ENCODE data around the gene ZNF583.

Gene ZNF583

DNA sequence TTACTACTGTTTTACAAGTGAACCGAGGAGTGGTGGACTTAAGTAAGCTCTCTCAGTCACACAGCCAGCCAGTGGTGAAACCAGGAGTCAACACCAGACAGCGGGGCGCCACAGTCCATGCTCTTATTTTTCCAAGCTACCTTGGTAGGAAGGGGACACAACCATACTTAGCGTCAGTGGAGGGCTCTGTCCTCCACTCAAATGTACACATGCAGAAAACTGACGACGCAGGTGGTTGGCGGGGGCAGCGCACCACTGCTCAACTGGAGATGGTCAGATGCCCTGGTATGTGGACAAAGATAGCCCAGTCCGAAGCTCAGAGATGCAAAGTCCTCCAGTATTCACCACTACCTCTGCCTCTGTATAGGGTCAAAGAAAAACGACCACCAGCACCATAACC lies 72.0 kb downstream of the ZNF583 start:
- DNase-seq, result no peak

All from GDM1 (cell line).